AG20443 (cell line): ENCODE measurements around the gene LYST.
"Not testable (repeated sequence)": the region's sequence is repeated elsewhere in the genome, so short reads cannot be mapped to it uniquely, and the experiment has no call there.

Source experiments
- DNase-seq: peaks from one replicate; pipeline ENCODE4 v3.0.0; 2012; ENCODE audit warnings: low spot score, mixed read lengths

Gene LYST

GRCh38 chr1:235652364-235652763 lies 214.3 kb downstream of the LYST start:
- DNase-seq, result no peak

DNA sequence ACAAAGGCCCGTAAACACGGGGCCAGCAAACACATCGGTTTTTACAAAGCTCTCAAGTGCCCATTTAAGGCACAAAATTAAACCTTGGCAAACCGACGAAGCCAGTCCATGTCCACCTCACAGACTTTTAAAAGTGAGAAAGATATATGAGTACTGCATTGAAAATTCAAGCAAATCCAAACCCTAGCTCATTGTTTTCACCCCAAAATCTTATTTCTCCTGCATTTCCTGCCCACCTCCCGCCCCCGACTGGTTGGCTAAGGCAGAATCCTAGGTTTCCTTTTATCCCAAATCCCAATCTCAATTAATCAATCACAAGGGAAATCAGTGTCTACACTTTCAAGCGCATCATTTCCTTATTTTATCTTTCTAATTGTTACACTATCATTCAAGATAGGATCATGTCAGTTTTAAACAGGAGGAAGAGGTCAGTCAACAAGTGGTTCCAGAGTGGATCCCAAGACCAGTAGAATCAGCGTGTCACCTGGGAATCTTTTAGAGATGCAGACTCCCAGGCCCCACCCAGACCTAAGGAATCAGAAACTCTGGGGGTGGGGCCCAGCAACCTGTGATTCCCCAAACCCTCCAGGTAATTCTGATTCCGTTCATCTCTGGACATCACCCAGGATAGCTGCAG lies 215.4 kb downstream of the LYST start:
- no peak for DNase-seq

- DNase-seq, result no peak
These were observed 216.2 kb downstream of the LYST start for GRCh38 chr1:235650341-235651169.

GRCh38 chr1:235649368-235650163 lies 217.1 kb downstream of the LYST start, which contains the start of gene GNG4:
GNG4 (minus strand) TSS chr1:235649784; CDS start chr1:235583838, 65,946 bp downstream.
- peak; percentile 48 for DNase-seq

DNA sequence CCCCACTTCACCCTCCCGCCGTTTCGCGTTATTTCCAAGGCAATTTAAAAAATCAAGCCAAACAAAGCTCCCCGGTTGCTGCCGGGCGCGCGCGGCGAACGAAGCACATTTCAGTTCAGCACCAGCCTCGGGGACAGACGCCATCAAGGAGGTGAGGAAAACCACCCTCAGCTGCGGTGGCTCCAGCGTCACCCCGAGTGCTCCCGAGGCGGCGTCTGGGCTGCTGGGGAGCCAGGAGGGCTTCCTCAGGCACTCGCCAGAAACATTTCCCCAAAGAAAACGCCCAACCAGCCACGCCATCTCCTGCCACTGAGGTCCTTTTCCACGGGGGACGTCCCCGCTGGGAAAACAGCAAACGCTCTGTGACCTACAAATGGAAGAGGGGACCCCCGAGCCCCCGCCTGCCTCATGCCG lies 217.7 kb downstream of the LYST start:
- DNase-seq, result peak; percentile 87

DNA sequence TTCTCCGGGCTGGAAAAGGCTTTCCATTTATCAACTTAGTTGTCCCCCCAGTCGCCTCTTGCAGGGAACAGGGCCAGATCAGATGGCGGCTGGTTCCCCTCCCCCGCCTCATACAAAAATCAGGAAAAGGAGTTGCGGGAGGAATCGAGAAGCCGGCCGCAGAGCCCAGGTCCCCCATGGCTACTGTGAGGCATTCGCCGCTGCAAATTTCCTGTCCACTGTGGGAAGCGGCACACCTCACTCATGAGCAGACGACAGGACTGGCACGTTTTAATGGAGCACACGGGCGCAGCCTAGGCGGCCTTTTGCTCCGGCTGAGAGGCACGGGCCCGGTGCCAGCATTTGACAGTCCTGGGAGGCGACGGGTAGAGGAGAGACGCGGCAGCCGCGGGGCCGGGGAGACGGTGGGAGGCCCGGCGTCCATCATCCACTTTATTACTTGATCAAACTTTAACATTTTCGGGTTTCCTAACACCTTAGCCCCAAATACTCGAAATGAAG lies 218.2 kb downstream of the LYST start:
- no peak for DNase-seq

- DNase-seq, result not testable (repeated sequence)
These were observed 219.2 kb downstream of the LYST start for GRCh38 chr1:235647537-235647936.

DNA sequence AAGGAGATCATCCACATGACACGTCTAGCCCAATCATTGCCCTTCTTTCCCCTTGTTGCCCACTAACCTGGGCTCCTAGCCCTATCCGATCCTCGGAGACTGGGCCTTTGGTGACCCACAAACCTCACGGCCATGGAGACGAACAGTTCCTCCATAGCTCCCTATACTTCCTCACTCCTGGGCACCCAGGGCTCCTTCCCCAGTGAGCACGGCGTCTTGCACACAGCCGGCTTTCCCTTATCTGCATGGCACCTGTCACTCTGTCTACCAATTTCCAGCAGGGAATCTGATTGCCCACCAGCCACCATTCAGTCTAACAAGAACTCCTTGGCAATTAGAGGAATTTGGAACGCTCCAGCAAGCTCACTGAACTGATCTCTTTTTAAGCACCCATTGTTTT lies 220.2 kb downstream of the LYST start:
- DNase-seq, result no peak

GRCh38 chr1:235644693-235645305 lies 221.9 kb downstream of the LYST start:
- DNase-seq, result no peak

DNA sequence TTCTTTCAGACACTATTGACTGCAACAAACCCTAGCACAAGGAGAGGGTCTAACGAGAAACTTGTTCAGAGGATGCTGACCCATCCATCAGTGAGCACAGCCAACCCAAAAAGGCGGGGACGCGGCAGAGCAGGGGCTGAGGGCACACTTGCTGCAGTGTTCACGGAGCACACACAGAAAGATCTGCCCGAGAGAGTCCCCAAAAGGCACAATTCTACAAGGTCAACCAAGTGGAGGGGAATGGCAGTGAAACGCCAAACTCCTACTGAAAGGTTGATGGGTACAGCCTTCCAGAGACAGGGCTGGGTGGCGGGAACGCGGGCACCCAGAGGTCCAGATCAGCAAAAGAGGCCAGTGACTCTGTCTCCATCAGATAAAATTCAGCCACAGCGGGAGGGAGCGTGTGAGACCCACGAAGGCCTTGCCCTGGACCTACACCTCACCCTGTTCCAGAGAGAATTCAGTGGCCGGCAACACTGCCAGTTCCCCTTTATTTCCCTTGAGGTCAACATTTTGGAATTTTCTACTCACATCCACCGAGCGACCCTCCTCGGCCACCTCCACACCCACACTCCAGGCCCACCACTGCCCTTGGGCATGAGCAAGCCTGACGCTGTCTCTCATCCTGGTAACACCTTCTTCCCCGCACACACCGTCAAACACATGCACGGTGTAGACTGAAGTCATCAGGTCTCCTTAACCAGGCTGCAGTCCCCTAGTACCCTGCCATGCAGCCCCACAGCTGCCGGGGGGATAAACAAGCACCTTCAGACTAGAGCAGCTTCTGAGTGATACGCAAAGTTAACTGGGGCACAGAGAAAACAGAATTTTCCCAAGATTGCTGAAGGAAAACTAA lies 222.6 kb downstream of the LYST start:
- no peak for DNase-seq

GRCh38 chr1:235642943-235643371 lies 223.7 kb downstream of the LYST start:
- DNase-seq, result no peak

GRCh38 chr1:235642011-235642942 lies 224.4 kb downstream of the LYST start:
- peak; percentile 45 for DNase-seq

- DNase-seq, result no peak
These were observed 226.1 kb downstream of the LYST start for GRCh38 chr1:235640580-235640979.

GRCh38 chr1:235639226-235640205 lies 227.2 kb downstream of the LYST start:
- no peak for DNase-seq

- not testable (repeated sequence) for DNase-seq
These were observed 228.1 kb downstream of the LYST start for GRCh38 chr1:235638612-235639011.

DNA sequence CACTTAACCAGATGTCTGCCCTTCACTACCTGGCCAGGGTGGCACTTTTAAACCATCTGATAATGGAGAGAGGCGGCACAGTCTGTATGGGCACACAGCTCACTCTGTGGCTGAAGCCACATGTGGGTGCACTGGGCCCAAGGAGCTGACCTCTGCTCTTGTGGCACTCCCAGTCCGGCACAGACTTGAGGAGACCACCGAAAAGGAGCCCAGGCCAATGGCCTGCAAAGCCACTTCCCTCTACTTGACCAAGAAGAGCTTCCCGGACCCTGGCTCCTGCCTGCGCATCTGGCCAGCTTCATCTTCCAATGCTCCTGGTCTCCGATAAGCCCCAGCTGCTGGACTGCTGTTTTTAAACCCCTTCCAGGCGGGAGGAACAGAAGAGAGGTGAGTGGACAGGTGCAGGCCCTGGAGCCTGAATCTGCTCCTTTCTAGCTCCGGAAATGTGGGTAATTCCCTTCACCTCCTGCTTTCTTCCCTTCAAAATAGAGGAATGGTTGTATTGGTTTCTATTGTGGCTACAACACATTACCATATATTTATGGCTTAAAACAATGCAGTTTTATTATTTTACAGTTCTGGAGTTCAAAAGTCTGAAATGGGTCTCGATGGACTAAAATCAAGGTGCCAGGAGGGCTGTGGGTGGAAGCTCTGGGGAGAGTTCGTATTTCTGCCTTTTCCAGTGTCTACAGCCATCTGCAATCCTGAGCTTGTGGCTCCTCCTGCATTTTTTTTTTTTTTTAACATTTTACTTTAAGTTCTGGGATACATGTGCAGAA lies 228.8 kb downstream of the LYST start:
- no peak for DNase-seq

DNA sequence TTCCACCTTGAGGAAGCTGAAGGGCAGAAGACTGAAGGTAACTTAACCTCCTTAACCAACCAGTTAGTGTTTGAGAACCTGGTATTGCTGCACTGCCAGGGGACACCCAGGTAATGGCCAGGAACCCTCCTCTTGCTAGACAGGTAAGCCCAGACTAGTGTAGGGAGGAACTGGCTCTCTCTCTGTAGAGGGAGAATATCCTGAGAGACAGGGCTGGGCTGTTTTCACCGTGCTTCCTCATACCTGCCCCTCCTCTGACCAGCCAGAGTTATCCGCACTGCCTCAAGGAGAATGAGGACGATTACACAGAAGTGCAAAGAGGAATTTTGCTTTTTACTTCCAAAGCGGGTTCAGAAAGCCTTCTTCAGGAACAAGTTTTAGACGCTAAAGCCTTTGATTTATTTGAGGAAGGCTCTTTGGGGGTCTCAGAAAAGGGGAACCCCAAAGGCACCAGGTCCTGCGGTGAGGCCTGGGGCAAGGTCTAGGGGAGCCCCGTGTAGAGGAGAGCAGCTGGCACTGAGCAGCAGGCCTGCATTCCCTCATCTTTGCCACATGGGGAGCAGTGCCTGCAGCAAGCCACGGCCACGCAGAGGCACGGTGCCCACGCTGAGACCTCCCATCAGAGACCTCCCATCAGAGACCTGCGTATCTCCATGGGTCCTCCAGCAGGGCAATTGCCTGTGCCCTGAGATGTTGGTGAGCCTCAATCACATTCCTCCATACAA lies 230.6 kb downstream of the LYST start:
- no peak for DNase-seq
